GM18511 (cell line): ENCODE measurements around the gene CCT6A.
A peak's percentile ranks its signal among the peaks of the same experiment; 100 is the strongest.
"Not testable (repeated sequence)": the region's sequence is repeated elsewhere in the genome, so short reads cannot be mapped to it uniquely, and the experiment has no call there.

ENCODE experiments used
- ATAC-seq: cut with Tn5 transposase; IDR thresholded peaks from one replicate; pipeline ENCODE4 v1.9.1; 2021; ENCODE audit warnings: mild to moderate bottlenecking, moderate library complexity; ENCODE audit not compliant: unreplicated experiment

Gene CCT6A

GRCh38 chr7:56051339-56052191, at the start of gene CCT6A, which contains the start of gene PSPH:
CCT6A (plus strand) TSS chr7:56051765; CDS start chr7:56051849, 84 bp downstream.
PSPH (minus strand) TSS chr7:56051444; CDS start chr7:56021212, 30,232 bp downstream.
- peak; percentile 94 for ATAC-seq

- no peak for ATAC-seq
Observed at GRCh38 chr7:56003749-56004148, 47.8 kb upstream of the CCT6A start.

GRCh38 chr7:56007167-56007652, 44.4 kb upstream of the CCT6A start:
- no peak for ATAC-seq

GRCh38 chr7:56007891-56008290, 43.7 kb upstream of the CCT6A start:
- ATAC-seq, result no peak

GRCh38 chr7:56009695-56010094, 41.9 kb upstream of the CCT6A start:
- ATAC-seq, result no peak

- ATAC-seq, result not testable (repeated sequence)
Observed at GRCh38 chr7:56017015-56017414, 34.5 kb upstream of the CCT6A start.

GRCh38 chr7:56019501-56019900, 32.1 kb upstream of the CCT6A start:
- ATAC-seq, result no peak

GRCh38 chr7:56023500-56023899, 28.1 kb upstream of the CCT6A start:
- ATAC-seq, result no peak

- no peak for ATAC-seq
Observed at GRCh38 chr7:56026538-56026937, 25.0 kb upstream of the CCT6A start.

GRCh38 chr7:56028942-56029630, 22.5 kb upstream of the CCT6A start:
- ATAC-seq, result no peak

- no peak for ATAC-seq
Observed at GRCh38 chr7:56030340-56030739, 21.2 kb upstream of the CCT6A start.

- not testable (repeated sequence) for ATAC-seq
Observed at GRCh38 chr7:56031556-56031955, 20.0 kb upstream of the CCT6A start.

GRCh38 chr7:56032578-56032977, 19.0 kb upstream of the CCT6A start:
- not testable (repeated sequence) for ATAC-seq

- peak; percentile 98 for ATAC-seq
Observed at GRCh38 chr7:56033671-56034432, 17.7 kb upstream of the CCT6A start.

GRCh38 chr7:56040730-56041129, 10.8 kb upstream of the CCT6A start:
- no peak for ATAC-seq

- ATAC-seq, result not testable (repeated sequence)
Observed at GRCh38 chr7:56045758-56046157, 5.8 kb upstream of the CCT6A start.

GRCh38 chr7:56046721-56047445, 4.7 kb upstream of the CCT6A start:
- no peak for ATAC-seq

- not testable (repeated sequence) for ATAC-seq
Observed at GRCh38 chr7:56047446-56048116, 4.0 kb upstream of the CCT6A start.

GRCh38 chr7:56048245-56048644, 3.3 kb upstream of the CCT6A start:
- no peak for ATAC-seq

GRCh38 chr7:56048763-56049162, 2.8 kb upstream of the CCT6A start:
- ATAC-seq, result not testable (repeated sequence)
